Lower leg skin (tissue), 3 donors: ENCODE results near the gene AKT2.

ENCODE experiments used
- CTCF ChIP-seq, 3 donors: fragments of 450-650 bp; IDR thresholded peaks; one replicate each; pipeline ENCODE4 v1.5.1; 2016; ENCODE audit warnings: antibody characterized with exemption in 3 of 3, mild to moderate bottlenecking in 3 of 3, moderate library complexity in 2 of 3
- POLR2A ChIP-seq, 2 donors: fragments of 450-650 bp; IDR thresholded peaks; one replicate each; pipeline ENCODE4 v1.6.1; 2016 to 2017; ENCODE audit warnings: antibody characterized with exemption in 2 of 2, mild to moderate bottlenecking in 1 of 2, moderate library complexity in 1 of 2

GRCh38 chr19:40314656-40315055, 29.5 kb upstream of the AKT2 start:
- TF ChIP-seq CTCF (IDR thresholded peaks at IDR 0.05) = no peak
- TF ChIP-seq POLR2A (IDR thresholded peaks at IDR 0.05) = no peak
